Natural killer cell (primary cell): Measurements from ENCODE around the gene KCNC2. TPM values are rescaled to one million over a fixed set of nuclear protein-coding genes. Genes with fewer than 3 reads are reported as not detected.

Experiments used
- ATAC-seq, 3 donors: fragments of 150-1000 bp in 2 of 3; fragments of 200-7000 bp in 1 of 3; cut with Tn5 transposase; 1 replicate in 1 of 3; 2 replicates in 2 of 3; pipeline ENCODE4 v1.10.0; 2021; ENCODE audit warnings: mild to moderate bottlenecking in 2 of 3, moderate library complexity in 2 of 3
- DNase-seq, 2 donors: peaks; one replicate each; pipeline versions ENCODE4 v3.0.0 to v3.0.0-alpha.2; 2013 to 2021; ENCODE audit warnings: mixed read lengths in 1 of 2
- H3K27ac ChIP-seq: one replicate; pipeline ENCODE4 v1.5.1; 2013; ENCODE audit warnings: mild to moderate bottlenecking, low read length
- H3K27me3 ChIP-seq: one replicate; pipeline ENCODE4 v1.6.1; 2013; ENCODE audit warnings: low read length; ENCODE audit not compliant: control insufficient read depth, insufficient read depth
- H3K36me3 ChIP-seq: one replicate; pipeline ENCODE4 v1.6.1; 2013; ENCODE audit warnings: low read length; ENCODE audit not compliant: control insufficient read depth, insufficient read depth
- H3K4me1 ChIP-seq: one replicate; pipeline ENCODE4 v1.6.1; 2013; ENCODE audit warnings: low read length; ENCODE audit not compliant: control insufficient read depth, insufficient read depth
- H3K4me3 ChIP-seq: one replicate; pipeline ENCODE4 v1.5.1; 2013; ENCODE audit warnings: low read length
- H3K9me3 ChIP-seq: one replicate; pipeline ENCODE4 v1.6.1; 2013; ENCODE audit warnings: low read length; ENCODE audit not compliant: control insufficient read depth, insufficient read depth
- H3K27ac Mint-ChIP-seq, 2 donors: one replicate each; pipeline ENCODE4 v1.8.0; 2022; ENCODE audit warnings: mild to moderate bottlenecking in 2 of 2, mixed read lengths in 2 of 2, moderate library complexity in 1 of 2
- H3K27me3 Mint-ChIP-seq, 2 donors: one replicate each; pipeline ENCODE4 v1.8.0; 2022; ENCODE audit warnings: low read depth in 2 of 2, mixed read lengths in 2 of 2
- H3K36me3 Mint-ChIP-seq: one replicate; pipeline ENCODE4 v1.8.0; 2022; ENCODE audit warnings: mixed read lengths
- H3K4me1 Mint-ChIP-seq, 2 donors: one replicate each; pipeline ENCODE4 v1.8.0; 2022; ENCODE audit warnings: mixed read lengths in 2 of 2
- H3K4me3 Mint-ChIP-seq: one replicate; pipeline ENCODE4 v1.8.0; 2022; ENCODE audit warnings: mild to moderate bottlenecking, moderate library complexity, mixed read lengths
- H3K9me3 Mint-ChIP-seq, 2 donors: one replicate each; pipeline ENCODE4 v1.8.0; 2022; ENCODE audit warnings: mixed read lengths in 2 of 2
- WGBS: methylation state at CpG from one replicate; pipeline ENCODE4 v1.1.7; 2013; ENCODE audit warnings: missing lambda C conversion rate; ENCODE audit not compliant: insufficient coverage; 5-methylcytosine and 5-hydroxymethylcytosine counted together
- intact Hi-C: fragments of 100-400 bp; cut with micrococcal nuclease; formaldehyde crosslinking; loops from one replicate; pipeline ENCODE4 v1.14.2; 2022
- total RNA-seq, 4 donors: library from RNA; stranded (reverse); fragments of 120-200 nt in 1 of 4; gene quantifications; one replicate each; pipeline versions ENCODE4 v1.2.3 to v1.2.4, GENCODE V29; 2013 to 2022
- TF ChIP-seq, protein P1 (sequence below): fragments of 200-600 bp; IDR thresholded peaks from one replicate; pipeline ENCODE4 v1.8.0; 2022; ENCODE audit warnings: antibody characterized with exemption

Gene KCNC2
- total RNA-seq, 3 donors from 2014 or later (not counting 1 experiment from before 2014, with no cell fraction given) = not detected

- TF ChIP-seq, protein P1, sequence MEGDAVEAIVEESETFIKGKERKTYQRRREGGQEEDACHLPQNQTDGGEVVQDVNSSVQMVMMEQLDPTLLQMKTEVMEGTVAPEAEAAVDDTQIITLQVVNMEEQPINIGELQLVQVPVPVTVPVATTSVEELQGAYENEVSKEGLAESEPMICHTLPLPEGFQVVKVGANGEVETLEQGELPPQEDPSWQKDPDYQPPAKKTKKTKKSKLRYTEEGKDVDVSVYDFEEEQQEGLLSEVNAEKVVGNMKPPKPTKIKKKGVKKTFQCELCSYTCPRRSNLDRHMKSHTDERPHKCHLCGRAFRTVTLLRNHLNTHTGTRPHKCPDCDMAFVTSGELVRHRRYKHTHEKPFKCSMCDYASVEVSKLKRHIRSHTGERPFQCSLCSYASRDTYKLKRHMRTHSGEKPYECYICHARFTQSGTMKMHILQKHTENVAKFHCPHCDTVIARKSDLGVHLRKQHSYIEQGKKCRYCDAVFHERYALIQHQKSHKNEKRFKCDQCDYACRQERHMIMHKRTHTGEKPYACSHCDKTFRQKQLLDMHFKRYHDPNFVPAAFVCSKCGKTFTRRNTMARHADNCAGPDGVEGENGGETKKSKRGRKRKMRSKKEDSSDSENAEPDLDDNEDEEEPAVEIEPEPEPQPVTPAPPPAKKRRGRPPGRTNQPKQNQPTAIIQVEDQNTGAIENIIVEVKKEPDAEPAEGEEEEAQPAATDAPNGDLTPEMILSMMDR = no peak
- Mint-ChIP-seq H3K27me3 (no peaks in the 10 kb centered on the region), H3K4me3 (no peak overlapping the region), H3K9me3 (peaks cover 4 to 5% of the 10 kb centered on the region in 2 donors), H3K27ac (no peak overlapping the region), H3K4me1 (no peaks in the 10 kb centered on the region), H3K36me3 (peaks cover 8% of the 10 kb centered on the region)
- no peaks in the 10 kb centered on the region for H3K9me3 ChIP-seq
- DNase-seq = no peak
- H3K4me3 ChIP-seq = no peak overlapping the region
- intact Hi-C loops = no loop called here
- H3K27ac ChIP-seq = no peak overlapping the region
- H3K36me3 ChIP-seq = no peaks in the 10 kb centered on the region
- no peaks in the 10 kb centered on the region for H3K4me1 ChIP-seq
- WGBS = no CpG with 5 or more reads among the region's 2 CpGs
- no peak for ATAC-seq
- H3K27me3 ChIP-seq = no peaks in the 10 kb centered on the region
Measured at GRCh38 chr12:75000120-75000519, 209.5 kb downstream of the KCNC2 start.

- Histone ChIP-seq H3K4me3 (no peak overlapping the region), H3K27ac (no peak overlapping the region), H3K36me3 (no peaks in the 10 kb centered on the region), H3K9me3 (no peaks in the 10 kb centered on the region), H3K27me3 (no peaks in the 10 kb centered on the region), H3K4me1 (no peaks in the 10 kb centered on the region)
- ATAC-seq (no peak), DNase-seq (no peak)
- 64% methylated on average over 2 of the region's 3 CpGs for WGBS
- no peak overlapping the region for H3K4me3 Mint-ChIP-seq
- TF ChIP-seq, protein P1 = no peak
- H3K9me3 Mint-ChIP-seq = peaks cover 4 to 5% of the 10 kb centered on the region in 2 donors
- intact Hi-C loops = no loop called here
- no peak overlapping the region for H3K27ac Mint-ChIP-seq
- no peaks in the 10 kb centered on the region for H3K27me3 Mint-ChIP-seq
- peaks cover 8% of the 10 kb centered on the region for H3K36me3 Mint-ChIP-seq
- H3K4me1 Mint-ChIP-seq = no peaks in the 10 kb centered on the region
Measured at GRCh38 chr12:74999474-74999873, 210.2 kb downstream of the KCNC2 start.

Other genes with a start within 250 kb of the KCNC2 start
- gene CAPS2, start 120.5 kb upstream of the KCNC2 start, total RNA-seq = 1 to 10 TPM; 9.2 to 9.6 (median 9.5) TPM
- not detected for gene GLIPR1L1, start 124.8 kb upstream of the KCNC2 start, total RNA-seq
- 1 to 10 TPM in 2 of 3 donors, under 1 TPM in 1; 0.75 to 1.7 (median 1.6) TPM for gene GLIPR1L2, start 181.2 kb upstream of the KCNC2 start, total RNA-seq